Adrenal gland (tissue), 5 donors: Measurements from ENCODE around the gene LCN15.

Experiments used
- POLR2A ChIP-seq, 2 donors: fragments of 450-650 bp; IDR thresholded peaks; one replicate each; pipeline ENCODE4 v1.6.1; 2017; ENCODE audit warnings: antibody characterized with exemption in 2 of 2, mild to moderate bottlenecking in 2 of 2, moderate library complexity in 1 of 2
- TF ChIP-seq, protein P1 (sequence below), 6 experiments: fragments of 450-650 bp in 4 of 6; fragments of 200-600 bp in 2 of 6; sonication (generic) in 1 of 6; IDR thresholded peaks; 1 replicate in 5 of 6; 2 replicates in 1 of 6; pipeline versions ENCODE4 v1.5.1 to v1.8.0; 2016 to 2021; ENCODE audit warnings: antibody characterized with exemption in 6 of 6, mild to moderate bottlenecking in 2 of 6, moderate library complexity in 1 of 6
- donor health status: DM: no; HTN: no; CAD: no.

- TF ChIP-seq, protein P1, sequence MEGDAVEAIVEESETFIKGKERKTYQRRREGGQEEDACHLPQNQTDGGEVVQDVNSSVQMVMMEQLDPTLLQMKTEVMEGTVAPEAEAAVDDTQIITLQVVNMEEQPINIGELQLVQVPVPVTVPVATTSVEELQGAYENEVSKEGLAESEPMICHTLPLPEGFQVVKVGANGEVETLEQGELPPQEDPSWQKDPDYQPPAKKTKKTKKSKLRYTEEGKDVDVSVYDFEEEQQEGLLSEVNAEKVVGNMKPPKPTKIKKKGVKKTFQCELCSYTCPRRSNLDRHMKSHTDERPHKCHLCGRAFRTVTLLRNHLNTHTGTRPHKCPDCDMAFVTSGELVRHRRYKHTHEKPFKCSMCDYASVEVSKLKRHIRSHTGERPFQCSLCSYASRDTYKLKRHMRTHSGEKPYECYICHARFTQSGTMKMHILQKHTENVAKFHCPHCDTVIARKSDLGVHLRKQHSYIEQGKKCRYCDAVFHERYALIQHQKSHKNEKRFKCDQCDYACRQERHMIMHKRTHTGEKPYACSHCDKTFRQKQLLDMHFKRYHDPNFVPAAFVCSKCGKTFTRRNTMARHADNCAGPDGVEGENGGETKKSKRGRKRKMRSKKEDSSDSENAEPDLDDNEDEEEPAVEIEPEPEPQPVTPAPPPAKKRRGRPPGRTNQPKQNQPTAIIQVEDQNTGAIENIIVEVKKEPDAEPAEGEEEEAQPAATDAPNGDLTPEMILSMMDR (IDR thresholded peaks at IDR 0.05) = no peak
- TF ChIP-seq POLR2A (IDR thresholded peaks at IDR 0.05) = no peak
These were observed 20.6 kb downstream of the LCN15 start for GRCh38 chr9:136743639-136744211.
